DMS 273 treated with DMSO at 0.1 percent for 48 hours (cell line): ENCODE measurements around the gene CNTNAP5.

ENCODE experiments used
- DNase-seq: peaks from one replicate; lab custom pipeline; 2025; lab: John Stamatoyannopoulos, UW

Gene CNTNAP5

GRCh38 chr2:124559236-124559635 is 534.1 kb downstream of the CNTNAP5 start:
- DNase-seq: no peak

GRCh38 chr2:124560592-124561112 is 535.6 kb downstream of the CNTNAP5 start:
- DNase-seq: no peak

- no peak for DNase-seq
Observed at GRCh38 chr2:124561486-124561885, 536.4 kb downstream of the CNTNAP5 start.

- no peak for DNase-seq
Observed at GRCh38 chr2:124563426-124563825, 538.3 kb downstream of the CNTNAP5 start.

GRCh38 chr2:124566518-124566970 is 541.5 kb downstream of the CNTNAP5 start:
- no peak for DNase-seq

GRCh38 chr2:124570872-124571271 is 545.8 kb downstream of the CNTNAP5 start:
- DNase-seq: no peak

GRCh38 chr2:124571836-124572235 is 546.7 kb downstream of the CNTNAP5 start:
- DNase-seq: no peak

GRCh38 chr2:124572934-124573634 is 548.0 kb downstream of the CNTNAP5 start:
- DNase-seq: no peak

GRCh38 chr2:124575497-124575896 is 550.4 kb downstream of the CNTNAP5 start:
- DNase-seq: no peak

GRCh38 chr2:124580263-124580662 is 555.2 kb downstream of the CNTNAP5 start:
- no peak for DNase-seq

GRCh38 chr2:124582387-124582786 is 557.3 kb downstream of the CNTNAP5 start:
- DNase-seq: no peak

GRCh38 chr2:124584615-124585014 is 559.5 kb downstream of the CNTNAP5 start:
- DNase-seq: no peak

GRCh38 chr2:124585277-124585676 is 560.2 kb downstream of the CNTNAP5 start:
- DNase-seq: no peak

GRCh38 chr2:124586210-124586609 is 561.1 kb downstream of the CNTNAP5 start:
- DNase-seq: no peak

GRCh38 chr2:124586835-124587234 is 561.7 kb downstream of the CNTNAP5 start:
- no peak for DNase-seq

- no peak for DNase-seq
Observed at GRCh38 chr2:124589971-124590370, 564.9 kb downstream of the CNTNAP5 start.

GRCh38 chr2:124602759-124603158 is 577.7 kb downstream of the CNTNAP5 start:
- no peak for DNase-seq

- DNase-seq: no peak
Observed at GRCh38 chr2:124604940-124605339, 579.9 kb downstream of the CNTNAP5 start.

GRCh38 chr2:124607679-124608078 is 582.6 kb downstream of the CNTNAP5 start:
- no peak for DNase-seq

GRCh38 chr2:124609667-124610066 is 584.6 kb downstream of the CNTNAP5 start:
- DNase-seq: no peak

- no peak for DNase-seq
Observed at GRCh38 chr2:124610141-124610540, 585.1 kb downstream of the CNTNAP5 start.

GRCh38 chr2:124610866-124611265 is 585.8 kb downstream of the CNTNAP5 start:
- DNase-seq: no peak

GRCh38 chr2:124623560-124623959 is 598.5 kb downstream of the CNTNAP5 start:
- no peak for DNase-seq

GRCh38 chr2:124625561-124625960 is 600.5 kb downstream of the CNTNAP5 start:
- no peak for DNase-seq
